ENCODE measurements around the gene MAP3K19. TPM values are rescaled to one million over a fixed set of nuclear protein-coding genes. Genes with fewer than 3 reads are reported as not detected.

MAP3K19 gene
- total and polyA plus RNA-seq, 10 of the 15 experiments (the other 5 are each of a cell fraction or from before 2014, with no cell fraction given), result 0.05 TPM; not detected in 9

DNA sequence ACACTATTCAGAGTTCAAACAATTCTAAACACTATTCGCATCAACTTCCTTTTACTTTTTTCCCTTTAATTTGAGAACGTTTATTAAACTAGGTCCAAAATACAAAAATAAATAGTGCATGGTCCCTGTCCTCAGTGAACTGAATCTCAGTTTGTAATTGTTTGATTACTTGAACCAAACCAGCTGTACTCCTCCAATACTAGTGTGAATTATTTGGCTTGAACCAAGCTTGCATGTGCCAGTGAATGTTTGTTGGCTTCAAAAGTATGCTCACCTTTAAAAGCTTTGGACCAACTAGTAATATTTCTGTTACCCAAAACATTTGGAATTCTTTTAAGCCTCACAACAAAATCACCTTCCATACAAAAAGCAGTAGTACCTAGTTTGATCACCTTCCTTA lies 113.1 kb downstream of the MAP3K19 start (continued):
- TF ChIP-seq, protein P1, sequence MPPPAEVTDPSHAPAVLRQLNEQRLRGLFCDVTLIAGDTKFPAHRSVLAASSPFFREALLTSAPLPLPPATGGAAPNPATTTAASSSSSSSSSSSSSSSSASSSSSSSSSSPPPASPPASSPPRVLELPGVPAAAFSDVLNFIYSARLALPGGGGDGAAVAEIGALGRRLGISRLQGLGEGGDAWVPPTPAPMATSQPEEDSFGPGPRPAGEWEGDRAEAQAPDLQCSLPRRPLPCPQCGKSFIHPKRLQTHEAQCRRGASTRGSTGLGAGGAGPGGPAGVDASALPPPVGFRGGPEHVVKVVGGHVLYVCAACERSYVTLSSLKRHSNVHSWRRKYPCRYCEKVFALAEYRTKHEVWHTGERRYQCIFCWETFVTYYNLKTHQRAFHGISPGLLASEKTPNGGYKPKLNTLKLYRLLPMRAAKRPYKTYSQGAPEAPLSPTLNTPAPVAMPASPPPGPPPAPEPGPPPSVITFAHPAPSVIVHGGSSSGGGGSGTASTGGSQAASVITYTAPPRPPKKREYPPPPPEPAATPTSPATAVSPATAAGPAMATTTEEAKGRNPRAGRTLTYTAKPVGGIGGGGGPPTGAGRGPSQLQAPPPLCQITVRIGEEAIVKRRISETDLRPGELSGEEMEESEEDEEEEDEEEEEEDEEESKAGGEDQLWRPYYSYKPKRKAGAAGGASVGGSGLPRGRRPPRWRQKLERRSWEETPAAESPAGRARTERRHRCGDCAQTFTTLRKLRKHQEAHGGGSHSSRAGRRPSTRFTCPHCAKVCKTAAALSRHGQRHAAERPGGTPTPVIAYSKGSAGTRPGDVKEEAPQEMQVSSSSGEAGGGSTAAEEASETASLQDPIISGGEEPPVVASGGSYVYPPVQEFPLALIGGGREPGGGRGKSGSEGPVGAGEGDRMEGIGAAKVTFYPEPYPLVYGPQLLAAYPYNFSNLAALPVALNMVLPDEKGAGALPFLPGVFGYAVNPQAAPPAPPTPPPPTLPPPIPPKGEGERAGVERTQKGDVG (CRISPR knock-in tag; IDR thresholded peaks at IDR 0.05), result no peak
- no peak for TF ChIP-seq POLR2AphosphoS2 (IDR thresholded peaks at IDR 0.05; ENCODE audit: low read depth, low read length)

DNA sequence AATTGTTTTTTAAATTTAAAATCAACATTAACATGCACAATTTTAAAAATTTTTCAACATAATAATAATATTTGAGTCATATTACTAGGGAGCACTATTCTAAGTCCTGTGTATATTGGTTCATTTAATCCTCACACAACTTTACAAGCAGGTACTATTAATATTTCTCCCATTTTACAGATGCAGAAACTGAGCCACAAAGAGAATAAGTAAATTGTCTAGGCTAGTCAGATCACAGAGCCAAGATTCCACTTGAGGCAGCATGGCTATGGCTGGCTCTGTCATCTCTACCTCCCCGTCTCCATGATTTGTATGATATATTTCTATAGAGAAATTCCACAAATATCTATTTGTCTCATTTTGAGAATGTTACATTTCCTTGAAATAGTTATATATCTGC lies 113.5 kb downstream of the MAP3K19 start:
- ChIA-PET CTCF (no interaction called here), SMC1A (ENCODE audit: uncharacterized antibody, unreplicated experiment) (no interaction called here), POLR2A (interaction anchor here (0.6 kb wide), 1 partner anchor 785 kb away, joined by 4 read pairs; no protein-coding TSS in a partner anchor), RAD21 (ENCODE audit: unreplicated experiment) (no interaction called here)
- Histone ChIP-seq H3K79me2 (ENCODE audit: control insufficient read depth, insufficient read depth, low read length) (peaks cover 77% of the 10 kb centered on the region), H2AFZ (ENCODE audit: control insufficient read depth, low read depth, low read length) (no peak overlapping the region), H4K20me1 (ENCODE audit: control insufficient read depth, insufficient read depth) (no peaks in the 10 kb centered on the region; the same call in 1 of the 2 replicates), H3K9ac (ENCODE audit: control insufficient read depth, insufficient read depth, low read length) (no peak overlapping the region), H3K4me1 (ENCODE audit: control insufficient read depth, insufficient read depth, low read length) (no peaks in the 10 kb centered on the region), H3K27ac (ENCODE audit: control insufficient read depth, insufficient read depth) (no peak overlapping the region), H3K4me2 (ENCODE audit: control insufficient read depth, insufficient read depth) (no peak overlapping the region), H3K4me3 (no peak overlapping the region), H3K36me3 (ENCODE audit: control insufficient read depth in 2 of 2, insufficient read depth in 2 of 2, low read length in 1 of 2) (peaks cover 0 to 27% of the 10 kb centered on the region in 2 experiments; a peak in 3 of 4 replicates), H3K9me3 (replicated peaks; ENCODE audit: control insufficient read depth, insufficient read depth, low read length) (no peaks in the 10 kb centered on the region; the same call in 2 of the 3 replicates), H3K27me3 (replicated peaks in 1 of 2; ENCODE audit: control insufficient read depth in 2 of 2, insufficient read depth in 2 of 2, low read length in 1 of 2) (no peaks in the 10 kb centered on the region)
- TF ChIP-seq IRF4 (IDR thresholded peaks at IDR 0.05; ENCODE audit: low read depth, low read length) (no peak), NBN (IDR thresholded peaks at IDR 0.05) (no peak), ETV6 (conservative IDR thresholded peaks at IDR 0.05 in 1 of 2, IDR thresholded peaks at IDR 0.05 in 1 of 2; ENCODE audit: borderline replicate concordance in 1 of 2, low read depth in 1 of 2) (no peak)
- DNase-seq (ENCODE audit: low read depth, low spot score) (no peak), ATAC-seq (no peak), FAIRE-seq (no peak)
- intact Hi-C loops (cut with micrococcal nuclease; ENCODE audit: unreplicated experiment), result no loop called here
- no TSS peak for BruUV-seq (replicated peaks)
- WGBS (ENCODE audit: insufficient coverage, insufficient replicate concordance, low lambda C conversion rate, missing lambda C conversion rate), result 100% methylated on average over 1 of the region's 1 CpG
- in situ Hi-C loops (cut with MboI), result no loop called here

All from GM12878 (cell line).